T47D (cell line): ENCODE results near the gene THPO.

Experiments used
- DNase-seq, 2 experiments: peaks; one replicate each; pipeline versions ENCODE4 v3.0.0 to v3.0.0-alpha.2; 2011 to 2012; ENCODE audit warnings: low read depth in 1 of 2, low spot score in 1 of 2
- JUND ChIP-seq: IDR thresholded peaks from 2 replicates; pipeline ENCODE4 v1.6.1; 2012; ENCODE audit warnings: low read depth
- in situ Hi-C: cut with HindIII; loops from 2 replicates; pipeline ENCODE4 v1.10.0; 2016; ENCODE audit warnings: low sequenced_read_pairs, low pct_unique_long_range_greater_than_20kb

THPO gene

GRCh38 chr3:184377882-184378445 is at the start of gene THPO:
THPO (minus strand) TSS chr3:184378207; CDS start chr3:184376259, 1,948 bp downstream.
- in situ Hi-C loops: no loop called here
- TF ChIP-seq JUND: no peak
- peak in 1 of 2 experiments; percentile 39 for DNase-seq

GRCh38 chr3:184426691-184427141 is 48.7 kb upstream of the THPO start:
- no peak for TF ChIP-seq JUND
- no peak for DNase-seq
- in situ Hi-C loops: no loop called here

- DNase-seq: no peak
- in situ Hi-C loops: no loop called here
Observed at GRCh38 chr3:184423561-184423960, 45.6 kb upstream of the THPO start.

GRCh38 chr3:184419171-184419570 is 41.2 kb upstream of the THPO start:
- no peak for DNase-seq
- no peak for TF ChIP-seq JUND
- in situ Hi-C loops: no loop called here

More at GRCh38 chr3:184423561-184423960, 45.6 kb upstream of the THPO start:
- no peak for TF ChIP-seq JUND

- TF ChIP-seq JUND: no peak
- peak; percentile 78 to 88 for DNase-seq
- in situ Hi-C loops: no loop called here
Observed at GRCh38 chr3:184417619-184418327, 39.8 kb upstream of the THPO start.

- no peak for TF ChIP-seq JUND
- no peak for DNase-seq
- in situ Hi-C loops: no loop called here
Observed at GRCh38 chr3:184415203-184415490, 37.1 kb upstream of the THPO start.

GRCh38 chr3:184414418-184415202 is 36.6 kb upstream of the THPO start:
- in situ Hi-C loops: no loop called here
- DNase-seq: no peak
- no peak for TF ChIP-seq JUND

GRCh38 chr3:184409946-184410500 is 32.0 kb upstream of the THPO start:
- TF ChIP-seq JUND: no peak
- in situ Hi-C loops: no loop called here
- no peak for DNase-seq

- in situ Hi-C loops: no loop called here
- no peak for DNase-seq
- TF ChIP-seq JUND: no peak
Observed at GRCh38 chr3:184409331-184409926, 31.4 kb upstream of the THPO start.

GRCh38 chr3:184405075-184406030 is 27.3 kb upstream of the THPO start:
- DNase-seq: no peak
- in situ Hi-C loops: no loop called here
- no peak for TF ChIP-seq JUND

- no peak for TF ChIP-seq JUND
- no peak for DNase-seq
- in situ Hi-C loops: no loop called here
Observed at GRCh38 chr3:184399410-184399809, 21.4 kb upstream of the THPO start.

- DNase-seq: no peak
- TF ChIP-seq JUND: no peak
- in situ Hi-C loops: no loop called here
Observed at GRCh38 chr3:184395320-184395660, 17.3 kb upstream of the THPO start.
